ENCODE data around the gene PAK1. TPM values are rescaled to one million over a fixed set of nuclear protein-coding genes. Genes with fewer than 3 reads are reported as not detected.

The PAK1 gene
- total RNA-seq, 2 donors from 2014 or later, result 12.5 to 15.2 TPM

DNA sequence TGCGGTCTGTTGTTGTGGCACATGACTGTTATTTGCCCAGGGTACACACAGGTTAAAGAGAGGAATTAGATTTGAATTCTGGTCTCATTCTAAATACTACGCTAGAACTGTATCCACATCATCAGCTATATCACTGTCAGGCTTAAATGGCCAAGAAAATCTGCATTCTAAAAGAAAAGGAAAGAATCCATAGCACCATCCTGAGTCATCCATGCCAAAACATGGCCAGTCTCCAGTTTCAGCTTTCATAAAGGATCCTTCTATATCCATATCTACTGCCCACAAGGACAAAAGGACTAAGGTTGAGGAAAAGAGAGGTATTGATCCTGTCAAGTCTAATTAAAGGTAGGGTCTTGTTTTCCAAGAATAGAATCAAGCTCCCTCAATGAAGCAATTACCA is 98.8 kb downstream of the PAK1 start:
- no peaks in the 10 kb centered on the region for H3K4me1 ChIP-seq
- H3K4me3 ChIP-seq, result no peak overlapping the region
- DNase-seq (ENCODE audit: low spot score), result no peak
- TF ChIP-seq, protein P1, sequence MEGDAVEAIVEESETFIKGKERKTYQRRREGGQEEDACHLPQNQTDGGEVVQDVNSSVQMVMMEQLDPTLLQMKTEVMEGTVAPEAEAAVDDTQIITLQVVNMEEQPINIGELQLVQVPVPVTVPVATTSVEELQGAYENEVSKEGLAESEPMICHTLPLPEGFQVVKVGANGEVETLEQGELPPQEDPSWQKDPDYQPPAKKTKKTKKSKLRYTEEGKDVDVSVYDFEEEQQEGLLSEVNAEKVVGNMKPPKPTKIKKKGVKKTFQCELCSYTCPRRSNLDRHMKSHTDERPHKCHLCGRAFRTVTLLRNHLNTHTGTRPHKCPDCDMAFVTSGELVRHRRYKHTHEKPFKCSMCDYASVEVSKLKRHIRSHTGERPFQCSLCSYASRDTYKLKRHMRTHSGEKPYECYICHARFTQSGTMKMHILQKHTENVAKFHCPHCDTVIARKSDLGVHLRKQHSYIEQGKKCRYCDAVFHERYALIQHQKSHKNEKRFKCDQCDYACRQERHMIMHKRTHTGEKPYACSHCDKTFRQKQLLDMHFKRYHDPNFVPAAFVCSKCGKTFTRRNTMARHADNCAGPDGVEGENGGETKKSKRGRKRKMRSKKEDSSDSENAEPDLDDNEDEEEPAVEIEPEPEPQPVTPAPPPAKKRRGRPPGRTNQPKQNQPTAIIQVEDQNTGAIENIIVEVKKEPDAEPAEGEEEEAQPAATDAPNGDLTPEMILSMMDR (IDR thresholded peaks at IDR 0.05), result no peak
- H3K36me3 ChIP-seq, result peaks cover 10% of the 10 kb centered on the region
- H3K27me3 ChIP-seq, result no peaks in the 10 kb centered on the region
- no peaks in the 10 kb centered on the region for H3K9me3 ChIP-seq
- H3K27ac ChIP-seq, result no peak overlapping the region

- Histone ChIP-seq H3K27ac (no peak overlapping the region), H3K36me3 (peaks cover 10% of the 10 kb centered on the region), H3K27me3 (no peaks in the 10 kb centered on the region), H3K4me3 (no peak overlapping the region), H3K9me3 (no peaks in the 10 kb centered on the region), H3K4me1 (no peaks in the 10 kb centered on the region)
- no peak for DNase-seq (ENCODE audit: low spot score)
- TF ChIP-seq, protein P1 (IDR thresholded peaks at IDR 0.05), result no peak
These were observed 99.3 kb downstream of the PAK1 start for GRCh38 chr11:77374611-77375031.

DNA sequence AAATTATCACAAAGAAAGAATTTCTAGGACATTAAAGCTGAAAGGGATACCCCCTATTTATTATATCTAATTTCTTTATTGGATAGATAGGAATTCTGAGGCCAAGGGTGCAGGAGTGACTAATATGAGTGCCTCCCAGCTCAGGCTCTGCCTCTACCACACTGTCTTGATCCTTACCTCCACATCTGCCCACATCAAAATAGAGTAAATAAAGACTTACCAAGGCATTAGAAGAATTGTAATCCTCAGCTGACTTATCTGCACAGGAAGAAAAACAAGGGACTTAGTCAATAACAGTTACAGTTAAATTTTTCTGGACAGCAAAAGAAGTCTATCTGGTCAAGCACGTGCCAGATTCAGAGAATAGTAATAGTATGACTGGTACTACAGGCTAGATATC is 99.8 kb downstream of the PAK1 start:
- no peak for DNase-seq (ENCODE audit: low spot score)
- Histone ChIP-seq H3K4me3 (no peak overlapping the region), H3K27ac (no peak overlapping the region), H3K36me3 (peaks cover 10% of the 10 kb centered on the region), H3K9me3 (no peaks in the 10 kb centered on the region), H3K4me1 (no peaks in the 10 kb centered on the region), H3K27me3 (no peaks in the 10 kb centered on the region)
- TF ChIP-seq, protein P1 (IDR thresholded peaks at IDR 0.05), result no peak

GRCh38 chr11:77372726-77373125 is 101.2 kb downstream of the PAK1 start:
- Histone ChIP-seq H3K27me3 (no peaks in the 10 kb centered on the region), H3K4me3 (no peak overlapping the region), H3K4me1 (no peaks in the 10 kb centered on the region), H3K27ac (no peak overlapping the region), H3K9me3 (no peaks in the 10 kb centered on the region), H3K36me3 (peaks cover 10% of the 10 kb centered on the region)
- TF ChIP-seq, protein P1 (IDR thresholded peaks at IDR 0.05), result no peak
- DNase-seq (ENCODE audit: low spot score), result no peak

- no peak overlapping the region for H3K4me3 ChIP-seq
- peaks cover 10% of the 10 kb centered on the region for H3K36me3 ChIP-seq
- no peak overlapping the region for H3K27ac ChIP-seq
- TF ChIP-seq, protein P1 (IDR thresholded peaks at IDR 0.05), result no peak
- no peaks in the 10 kb centered on the region for H3K27me3 ChIP-seq
- DNase-seq (ENCODE audit: low spot score), result no peak
- H3K9me3 ChIP-seq, result no peaks in the 10 kb centered on the region
- H3K4me1 ChIP-seq, result no peaks in the 10 kb centered on the region
These were observed 102.2 kb downstream of the PAK1 start for GRCh38 chr11:77371646-77372045.

GRCh38 chr11:77370217-77370616 is 103.7 kb downstream of the PAK1 start:
- Histone ChIP-seq H3K36me3 (peaks cover 10% of the 10 kb centered on the region), H3K9me3 (no peaks in the 10 kb centered on the region), H3K27me3 (no peaks in the 10 kb centered on the region), H3K27ac (no peak overlapping the region), H3K4me1 (no peaks in the 10 kb centered on the region), H3K4me3 (no peak overlapping the region)
- TF ChIP-seq, protein P1 (IDR thresholded peaks at IDR 0.05), result no peak
- no peak for DNase-seq (ENCODE audit: low spot score)

Data from right atrium auricular region (tissue), 2 donors.